CD14-positive monocyte (primary cell): Measurements from ENCODE around the gene STK32B. TPM values are rescaled to one million over a fixed set of nuclear protein-coding genes. Genes with fewer than 3 reads are reported as not detected.

Source experiments
- DNase-seq, 3 donors: peaks; one replicate each; pipeline ENCODE4 v3.0.0-alpha.2; 2011 to 2022
- H2AFZ ChIP-seq: 2 replicates; pipeline ENCODE4 v1.6.0; 2012; ENCODE audit warnings: mild to moderate bottlenecking, low read depth, low read length, inconsistent platforms; ENCODE audit not compliant: insufficient read depth, poor library complexity, severe bottlenecking
- H3K27ac ChIP-seq, 2 donors: 1 replicate in 1 of 2; 2 replicates in 1 of 2; pipeline ENCODE4 v1.5.1; 2012 to 2013; ENCODE audit warnings: low read length in 2 of 2, control low read depth in 1 of 2, inconsistent platforms in 1 of 2, low read depth in 1 of 2, mild to moderate bottlenecking in 1 of 2
- H3K27me3 ChIP-seq, 2 donors: one replicate each; pipeline versions ENCODE4 v1.6.0 to v1.6.1; 2011 to 2013; ENCODE audit warnings: low read length in 2 of 2; ENCODE audit not compliant: control insufficient read depth in 2 of 2, insufficient read depth in 2 of 2
- H3K36me3 ChIP-seq, 2 donors: replicated peaks in 1 of 2; 1 replicate in 1 of 2; 2 replicates in 1 of 2; pipeline versions ENCODE4 v1.5.1 to v1.6.1; 2012 to 2013; ENCODE audit warnings: low read length in 2 of 2, control low read depth in 1 of 2, inconsistent platforms in 1 of 2, mild to moderate bottlenecking in 1 of 2; ENCODE audit not compliant: insufficient read depth in 2 of 2, control insufficient read depth in 1 of 2
- H3K4me1 ChIP-seq, 2 donors: 1 replicate in 1 of 2; 2 replicates in 1 of 2; pipeline versions ENCODE4 v1.5.1 to v1.6.1; 2012 to 2013; ENCODE audit warnings: low read length in 2 of 2, control low read depth in 1 of 2, inconsistent platforms in 1 of 2, mild to moderate bottlenecking in 1 of 2, moderate library complexity in 1 of 2; ENCODE audit not compliant: insufficient read depth in 2 of 2, control insufficient read depth in 1 of 2
- H3K4me2 ChIP-seq: replicated peaks from 2 replicates; pipeline ENCODE3; 2012; ENCODE audit warnings: low read length, moderate library complexity, mild to moderate bottlenecking; ENCODE audit not compliant: poor library complexity, severe bottlenecking; ENCODE audit errors: extremely low read depth
- H3K4me3 ChIP-seq, 3 experiments: fragments of 200-600 bp in 1 of 3; sonication (generic) in 1 of 3; replicated peaks in 1 of 3; 1 replicate in 2 of 3; 2 replicates in 1 of 3; pipeline ENCODE4 v1.5.1; 2011 to 2013; ENCODE audit warnings: low read length in 3 of 3, mild to moderate bottlenecking in 3 of 3, control low read depth in 2 of 3, low read depth in 2 of 3, inconsistent platforms in 1 of 3, moderate library complexity in 1 of 3
- H3K79me2 ChIP-seq: 2 replicates; pipeline ENCODE4 v1.6.0; 2012; ENCODE audit warnings: mild to moderate bottlenecking, control low read depth, inconsistent platforms, low read length, moderate library complexity; ENCODE audit not compliant: insufficient read depth
- H3K9ac ChIP-seq: 2 replicates; pipeline ENCODE4 v1.6.0; 2017; ENCODE audit warnings: low read length, mild to moderate bottlenecking; ENCODE audit not compliant: insufficient read depth, poor library complexity, severe bottlenecking
- H3K9me3 ChIP-seq, 2 donors: replicated peaks in 1 of 2; 1 replicate in 1 of 2; 2 replicates in 1 of 2; pipeline versions ENCODE4 v1.5.1 to v1.6.1; 2012 to 2013; ENCODE audit warnings: low read length in 2 of 2, control low read depth in 1 of 2; ENCODE audit not compliant: control insufficient read depth in 1 of 2, insufficient read depth in 1 of 2
- H4K20me1 ChIP-seq: 2 replicates; pipeline ENCODE4 v1.6.0; 2012; ENCODE audit warnings: mild to moderate bottlenecking, low read length, control low read depth, moderate library complexity; ENCODE audit not compliant: insufficient read depth
- H3K27ac Mint-ChIP-seq, 7 donors: one replicate each; pipeline ENCODE4 v1.8.0; 2020; ENCODE audit warnings: mild to moderate bottlenecking in 7 of 7, mixed read lengths in 7 of 7, moderate library complexity in 6 of 7, inconsistent platforms in 2 of 7
- H3K27me3 Mint-ChIP-seq, 3 donors: one replicate each; pipeline ENCODE4 v1.8.0; 2021 to 2022; ENCODE audit warnings: low read depth in 3 of 3, mild to moderate bottlenecking in 3 of 3, mixed read lengths in 3 of 3, moderate library complexity in 3 of 3, inconsistent platforms in 1 of 3
- H3K36me3 Mint-ChIP-seq, 2 donors: one replicate each; pipeline ENCODE4 v1.8.0; 2020; ENCODE audit warnings: mixed read lengths in 2 of 2, inconsistent platforms in 1 of 2, mild to moderate bottlenecking in 1 of 2
- H3K4me1 Mint-ChIP-seq: one replicate; pipeline ENCODE4 v1.8.0; 2020; ENCODE audit warnings: mild to moderate bottlenecking, mixed read lengths
- H3K4me3 Mint-ChIP-seq, 2 donors: one replicate each; pipeline ENCODE4 v1.8.0; 2020; ENCODE audit warnings: mild to moderate bottlenecking in 2 of 2, mixed read lengths in 2 of 2, moderate library complexity in 1 of 2
- H3K9me3 Mint-ChIP-seq, 7 donors: one replicate each; pipeline ENCODE4 v1.8.0; 2020 to 2022; ENCODE audit warnings: mixed read lengths in 7 of 7, mild to moderate bottlenecking in 6 of 7, moderate library complexity in 6 of 7, inconsistent platforms in 2 of 7
- WGBS: methylation state at CpG from one replicate; pipeline ENCODE4 v1.1.5; 2013; ENCODE audit warnings: missing lambda C conversion rate; ENCODE audit not compliant: insufficient coverage; 5-methylcytosine and 5-hydroxymethylcytosine counted together
- intact Hi-C, 2 donors: fragments of 100-400 bp; cut with micrococcal nuclease; formaldehyde crosslinking; loops; one replicate each; pipeline versions ENCODE4 v1.15.0 to v1.15.1; 2023
- polyA plus RNA-seq, 3 donors: library from polyadenylated mRNA; depleted of rRNA in 1 of 3; unstranded in 2 of 3; stranded (reverse) in 1 of 3; fragments of 300-500 nt in 2 of 3; fragments of >200 nt in 1 of 3; fragmentation: Illumina TruSeq in 2 of 3; gene quantifications; 1 replicate in 2 of 3; 2 replicates in 1 of 3; pipeline ENCODE4 v1.2.3, GENCODE V29; 2012 to 2021
- TF ChIP-seq, protein P1 (sequence below): fragments of 200-600 bp; IDR thresholded peaks from one replicate; pipeline ENCODE4 v1.8.0; 2022; ENCODE audit warnings: antibody characterized with exemption, mild to moderate bottlenecking

Gene STK32B
- polyA plus RNA-seq, 3 donors, result 0.61 to 1.7 (median 0.75) TPM

DNA sequence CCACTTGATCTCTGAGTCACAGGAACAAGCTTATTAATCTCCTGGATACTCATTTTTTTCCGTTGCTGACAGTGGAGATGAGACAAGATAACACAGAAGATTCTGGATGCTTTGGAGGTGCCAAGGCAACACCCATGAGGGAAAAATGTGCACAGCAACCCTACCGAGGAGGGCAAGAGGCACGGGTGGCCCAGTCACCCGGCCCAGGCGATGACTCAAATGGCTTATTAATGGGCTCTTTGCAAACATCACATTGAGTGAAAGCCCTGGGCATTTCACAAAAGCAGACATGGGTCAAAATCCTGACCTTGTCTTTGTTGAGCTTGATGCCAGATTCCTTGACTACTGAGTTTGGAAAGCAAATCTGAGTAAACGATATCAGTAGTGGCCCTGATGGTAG, 315.1 kb downstream of the STK32B start:
- Histone ChIP-seq H3K36me3 (no peaks in the 10 kb centered on the region), H2AFZ (no peak overlapping the region), H3K4me1 (no peaks in the 10 kb centered on the region), H3K27me3 (no peaks in the 10 kb centered on the region), H3K79me2 (no peaks in the 10 kb centered on the region), H4K20me1 (no peaks in the 10 kb centered on the region), H3K4me2 (no peak overlapping the region), H3K27ac (no peak overlapping the region), H3K9me3 (no peaks in the 10 kb centered on the region), H3K9ac (no peak overlapping the region), H3K4me3 (no peak overlapping the region)
- H3K9me3 Mint-ChIP-seq, result peaks cover 0 to 2% (median 0%) of the 10 kb centered on the region in 7 donors
- peaks cover 0 to 2% (median 0%) of the 10 kb centered on the region in 3 donors for H3K27me3 Mint-ChIP-seq
- WGBS, result 83% methylated on average over 5 of the region's 6 CpGs
- no peaks in the 10 kb centered on the region for H3K4me1 Mint-ChIP-seq
- DNase-seq, result no peak
- TF ChIP-seq, protein P1, sequence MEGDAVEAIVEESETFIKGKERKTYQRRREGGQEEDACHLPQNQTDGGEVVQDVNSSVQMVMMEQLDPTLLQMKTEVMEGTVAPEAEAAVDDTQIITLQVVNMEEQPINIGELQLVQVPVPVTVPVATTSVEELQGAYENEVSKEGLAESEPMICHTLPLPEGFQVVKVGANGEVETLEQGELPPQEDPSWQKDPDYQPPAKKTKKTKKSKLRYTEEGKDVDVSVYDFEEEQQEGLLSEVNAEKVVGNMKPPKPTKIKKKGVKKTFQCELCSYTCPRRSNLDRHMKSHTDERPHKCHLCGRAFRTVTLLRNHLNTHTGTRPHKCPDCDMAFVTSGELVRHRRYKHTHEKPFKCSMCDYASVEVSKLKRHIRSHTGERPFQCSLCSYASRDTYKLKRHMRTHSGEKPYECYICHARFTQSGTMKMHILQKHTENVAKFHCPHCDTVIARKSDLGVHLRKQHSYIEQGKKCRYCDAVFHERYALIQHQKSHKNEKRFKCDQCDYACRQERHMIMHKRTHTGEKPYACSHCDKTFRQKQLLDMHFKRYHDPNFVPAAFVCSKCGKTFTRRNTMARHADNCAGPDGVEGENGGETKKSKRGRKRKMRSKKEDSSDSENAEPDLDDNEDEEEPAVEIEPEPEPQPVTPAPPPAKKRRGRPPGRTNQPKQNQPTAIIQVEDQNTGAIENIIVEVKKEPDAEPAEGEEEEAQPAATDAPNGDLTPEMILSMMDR, result no peak
- no peak overlapping the region for H3K27ac Mint-ChIP-seq
- intact Hi-C loops, result no loop called here
- no peak overlapping the region for H3K4me3 Mint-ChIP-seq
- H3K36me3 Mint-ChIP-seq, result no peaks in the 10 kb centered on the region

DNA sequence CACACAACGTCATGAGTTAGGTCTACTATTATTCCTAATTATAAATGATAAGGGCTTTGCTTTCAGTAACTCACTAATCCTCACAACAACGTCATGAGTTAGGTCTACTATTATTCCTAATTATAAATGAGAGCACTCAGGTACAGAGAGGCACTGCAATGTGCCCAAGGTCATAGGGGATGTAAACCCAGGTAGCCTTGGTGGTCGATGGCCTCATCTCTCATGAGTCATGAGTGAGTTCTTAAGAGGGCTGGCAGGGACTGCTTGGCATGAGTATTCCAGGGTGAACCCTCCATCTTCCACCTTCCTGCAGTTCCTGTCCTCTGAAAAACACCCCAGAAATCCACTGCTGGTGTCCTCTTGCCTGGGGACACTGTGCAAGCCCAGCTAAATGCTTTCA, 317.1 kb downstream of the STK32B start:
- no peaks in the 10 kb centered on the region for H3K36me3 ChIP-seq
- Mint-ChIP-seq H3K9me3 (peaks cover 1 to 7% (median 2%) of the 10 kb centered on the region in 7 donors), H3K36me3 (no peaks in the 10 kb centered on the region), H3K4me1 (no peaks in the 10 kb centered on the region), H3K27ac (no peak overlapping the region), H3K27me3 (peaks cover 0 to 2% (median 2%) of the 10 kb centered on the region in 3 donors), H3K4me3 (no peak overlapping the region)
- no peak overlapping the region for H3K4me3 ChIP-seq
- no peak overlapping the region for H3K4me2 ChIP-seq
- H3K27me3 ChIP-seq, result no peaks in the 10 kb centered on the region
- no peaks in the 10 kb centered on the region for H3K79me2 ChIP-seq
- no peak for DNase-seq
- TF ChIP-seq, protein P1, result no peak
- H3K4me1 ChIP-seq, result no peaks in the 10 kb centered on the region
- peaks cover 0 to 2% of the 10 kb centered on the region in 2 donors for H3K9me3 ChIP-seq
- no peak overlapping the region for H3K27ac ChIP-seq
- WGBS, result 100% methylated on average over 1 of the region's 3 CpGs
- intact Hi-C loops, result no loop called here
- H4K20me1 ChIP-seq, result no peaks in the 10 kb centered on the region
- no peak overlapping the region for H3K9ac ChIP-seq
- no peak overlapping the region for H2AFZ ChIP-seq
